ENCODE data around the gene TBC1D9B. TPM values are rescaled to one million over a fixed set of nuclear protein-coding genes. Genes with fewer than 3 reads are reported as not detected.

Gene TBC1D9B
- total and polyA plus RNA-seq, 9 of the 15 experiments (the other 6 are each of a cell fraction or from before 2014, with no cell fraction given): 2.9 to 59.1 (median 33.5) TPM

DNA sequence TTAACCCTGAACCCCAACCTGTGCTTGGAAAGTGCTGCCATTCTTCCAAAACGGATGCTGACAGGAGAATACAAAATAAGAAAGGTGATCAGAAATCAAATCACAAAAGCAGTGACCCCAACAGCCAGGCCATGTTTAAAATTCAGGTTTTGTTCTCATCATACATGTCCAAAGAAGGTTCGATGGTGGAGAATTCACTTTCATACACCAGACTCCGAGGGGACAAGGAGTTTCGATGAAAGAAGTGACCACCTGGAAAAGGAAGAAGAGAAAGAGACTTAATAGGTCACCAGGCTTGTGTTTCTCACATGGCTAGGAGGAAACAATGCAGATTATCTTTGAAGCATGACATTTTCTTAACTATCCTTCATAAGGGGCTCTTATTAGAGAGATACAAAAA lies 12.5 kb upstream of the TBC1D9B start:
- TF ChIP-seq, protein P1, sequence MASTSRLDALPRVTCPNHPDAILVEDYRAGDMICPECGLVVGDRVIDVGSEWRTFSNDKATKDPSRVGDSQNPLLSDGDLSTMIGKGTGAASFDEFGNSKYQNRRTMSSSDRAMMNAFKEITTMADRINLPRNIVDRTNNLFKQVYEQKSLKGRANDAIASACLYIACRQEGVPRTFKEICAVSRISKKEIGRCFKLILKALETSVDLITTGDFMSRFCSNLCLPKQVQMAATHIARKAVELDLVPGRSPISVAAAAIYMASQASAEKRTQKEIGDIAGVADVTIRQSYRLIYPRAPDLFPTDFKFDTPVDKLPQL (IDR thresholded peaks at IDR 0.05; ENCODE audit: extremely low read depth, insufficient read length): no peak
- TF ChIP-seq SRF (CRISPR knock-in tag; IDR thresholded peaks at IDR 0.05) (peak in 1 of 2 experiments; percentile 67; a peak in 1 of 4 replicates), EZH2 (IDR thresholded peaks at IDR 0.05; ENCODE audit: borderline replicate concordance, low read depth, low read length) (peak; percentile 55; the same call in 1 of the 2 replicates), MAFG (tag; conservative IDR thresholded peaks at IDR 0.05) (no peak), ZKSCAN1 (IDR thresholded peaks at IDR 0.05; ENCODE audit: low read depth, low read length) (no peak), CBX2 (IDR thresholded peaks at IDR 0.05; ENCODE audit: insufficient read depth, low read length, poor library complexity, severe bottlenecking) (no peak), SMARCA4 (IDR thresholded peaks at IDR 0.05) (no peak), MBD2 (IDR thresholded peaks at IDR 0.05; ENCODE audit: borderline replicate concordance, low read depth) (no peak)
- Histone ChIP-seq H2AFZ (ENCODE audit: low read depth, low read length) (no peak overlapping the region), H3K36me3 (ENCODE audit: control insufficient read depth, insufficient read depth, low read length) (no peaks in the 10 kb centered on the region), H4K20me1 (replicated peaks; ENCODE audit: control insufficient read depth, insufficient read depth, low read length) (no peaks in the 10 kb centered on the region), H3K4me3 (no peak overlapping the region), H3K27me3 (ENCODE audit: control insufficient read depth in 2 of 2, insufficient read depth in 2 of 2, low read length in 2 of 2) (peaks cover 47 to 61% of the 10 kb centered on the region in 2 experiments), H3K79me2 (ENCODE audit: control insufficient read depth, insufficient read depth, low read length) (no peaks in the 10 kb centered on the region), H3K9me1 (ENCODE audit: control insufficient read depth, insufficient read depth, low read length) (no peaks in the 10 kb centered on the region), H3K9ac (ENCODE audit: insufficient read depth in 1 of 2, low read depth in 2 of 2, low read length in 2 of 2) (no peak overlapping the region), H3K4me2 (ENCODE audit: insufficient read depth, low read length) (no peak overlapping the region), H3K27ac (ENCODE audit: extremely low read depth, low read depth, low read length) (no peak overlapping the region), H3K9me3 (replicated peaks; ENCODE audit: control insufficient read depth, insufficient read depth, low read depth, low read length) (no peaks in the 10 kb centered on the region), H3K4me1 (replicated peaks in 1 of 2; ENCODE audit: control insufficient read depth in 2 of 2, insufficient read depth in 2 of 2, low read length in 2 of 2) (peaks cover 0 to 4% of the 10 kb centered on the region in 2 experiments; a peak in 2 of 5 replicates)
- intact Hi-C loops (cut with micrococcal nuclease): no loop called here
- 3% methylated on average over 4 of the region's 4 CpGs for WGBS (ENCODE audit: insufficient coverage, low coverage, missing lambda C conversion rate)
- CTCF ChIA-PET (ENCODE audit: low intra/inter-chr PET ratio): no interaction called here
- POLR2A ChIA-PET: no interaction called here
- in situ Hi-C loops (cut with MboI): no loop called here
- FAIRE-seq: no peak
- no peak for ATAC-seq
- no peak for DNase-seq (ENCODE audit: extremely low read depth in 1 of 4, low spot score in 3 of 4)
- no TSS peak for BruUV-seq (replicated peaks)

All from K562 (cell line).